ENCODE results near the gene TSFM. TPM values are rescaled to one million over a fixed set of nuclear protein-coding genes. Genes with fewer than 3 reads are reported as not detected.

The TSFM gene
- total and polyA plus RNA-seq, 2 experiments from 2014 or later, result 13.0 to 36.1 TPM

DNA sequence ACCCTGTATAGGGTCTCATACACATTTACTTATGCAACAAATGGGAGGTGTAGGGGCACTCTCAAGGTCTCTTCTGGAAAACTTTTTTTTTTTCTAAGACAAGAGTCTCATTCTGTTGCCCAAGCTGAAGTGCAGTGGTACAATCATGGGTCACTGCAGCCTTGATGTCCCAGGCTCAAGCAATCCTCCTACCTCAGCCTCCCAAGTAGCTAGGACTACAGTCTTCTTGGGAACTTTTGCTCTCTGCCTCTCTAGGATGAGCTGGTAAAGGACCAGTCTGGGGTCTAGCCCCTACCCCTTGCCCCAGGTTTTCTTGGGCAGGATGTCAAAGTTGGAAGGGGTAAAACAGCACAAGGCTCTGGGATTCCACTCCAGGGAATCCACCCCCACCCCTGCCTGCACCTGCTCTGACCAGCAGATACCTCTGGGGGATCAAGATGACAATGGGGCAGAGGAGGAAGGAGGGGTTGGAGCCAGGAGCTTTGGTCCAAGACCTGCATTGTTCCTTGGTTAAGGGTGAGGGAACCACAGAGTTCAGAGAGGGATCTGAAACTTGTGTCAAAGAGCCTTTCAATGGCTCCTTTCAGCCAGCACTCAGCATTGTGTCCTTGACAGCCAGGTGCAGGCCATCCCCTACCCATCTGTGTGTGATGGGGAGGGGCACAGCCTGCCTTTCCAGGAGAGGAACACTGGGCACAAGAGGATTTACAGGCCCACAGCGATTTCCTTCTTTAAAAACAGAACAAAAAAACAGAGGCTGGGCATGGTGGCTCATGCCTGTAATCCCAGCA, 51.7 kb downstream of the TSFM start:
- Histone ChIP-seq H3K27me3 (replicated peaks; ENCODE audit: insufficient read depth) (no peaks in the 10 kb centered on the region), H3F3A (ENCODE audit: insufficient read depth) (peaks cover 59% of the 10 kb centered on the region), H3K9me2 (ENCODE audit: insufficient read depth) (no peaks in the 10 kb centered on the region), H3K36me3 (ENCODE audit: low read depth) (0 out of 2 replicates have a peak, but pooled peaks cover 1% of the 10 kb centered on the region), H3K27ac (peak overlapping the region; percentile 50; the same call in 1 of the 2 replicates), H3K9me3 (ENCODE audit: low read depth) (no peaks in the 10 kb centered on the region), H3K9ac (no peak overlapping the region), H3K4me2 (ENCODE audit: unreplicated experiment) (no peak overlapping the region), H4K20me1 (ENCODE audit: insufficient read depth) (peaks cover 60% of the 10 kb centered on the region), H2AFZ (no peak overlapping the region), H3K79me2 (ENCODE audit: insufficient read depth) (peaks cover 100% of the 10 kb centered on the region), H3K4me1 (ENCODE audit: insufficient read depth) (peaks cover 92% of the 10 kb centered on the region), H3K4me3 (no peak overlapping the region)
- WGBS, 2 experiments (ENCODE audit: low coverage in 1 of 2, low lambda C conversion rate in 2 of 2, missing lambda C conversion rate in 2 of 2), result 0% methylated on average over 1 of the region's 1 CpG
- in situ Hi-C loops (cut with MboI), result no loop called here
- no peak for DNase-seq
- TF ChIP-seq EZH2 (IDR thresholded peaks at IDR 0.05; ENCODE audit: insufficient read depth, poor library complexity, severe bottlenecking) (no peak), EZH2phosphoT487 (IDR thresholded peaks at IDR 0.05; ENCODE audit: insufficient read depth, low read depth) (no peak)

DNA sequence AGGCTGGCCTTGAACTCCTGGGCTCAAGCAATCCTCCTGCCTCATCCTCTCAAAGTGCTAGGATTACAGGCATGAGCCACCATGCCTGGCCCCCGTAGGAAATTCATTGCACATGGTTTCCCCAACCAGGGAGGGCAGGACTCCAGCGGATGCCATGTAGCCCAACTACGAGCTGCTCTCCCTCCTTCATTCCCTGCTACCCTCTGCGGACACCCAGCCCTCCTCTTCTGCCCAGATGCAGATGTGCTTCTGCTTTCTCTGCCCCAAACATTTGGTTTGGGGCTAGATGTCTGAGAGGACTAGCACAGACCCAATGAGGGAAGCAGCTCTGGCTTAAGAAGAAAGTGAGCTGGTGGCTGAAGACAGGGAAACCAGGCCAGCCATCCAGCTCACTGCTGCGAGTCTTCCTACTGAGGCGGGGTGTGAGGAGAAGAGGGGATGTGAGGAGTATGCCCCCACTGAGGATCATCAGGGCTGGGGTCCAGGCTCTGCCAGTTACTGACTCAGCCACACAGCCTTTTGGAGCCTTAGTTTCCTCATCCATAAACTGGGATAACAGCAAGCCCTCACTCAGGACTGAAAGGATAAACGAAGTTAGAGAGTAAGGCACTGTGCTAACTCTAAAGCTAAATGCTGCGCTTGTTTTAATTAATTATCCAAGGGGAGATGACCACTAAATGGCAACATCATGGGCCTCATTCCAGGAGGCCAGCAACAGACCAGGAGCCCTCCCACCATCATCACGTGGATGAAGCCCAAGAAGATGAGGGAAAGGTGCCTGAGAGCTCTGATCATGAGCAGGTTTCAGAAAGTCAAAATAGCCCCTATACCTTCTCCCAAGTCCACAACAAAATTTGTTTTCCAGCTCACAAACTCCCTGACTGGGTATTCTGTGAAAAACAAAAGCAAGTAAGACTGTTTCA, 53.0 kb downstream of the TSFM start:
- Histone ChIP-seq H4K20me1 (ENCODE audit: insufficient read depth) (peaks cover 62% of the 10 kb centered on the region), H3K4me1 (ENCODE audit: insufficient read depth) (peaks cover 89% of the 10 kb centered on the region), H3K9me2 (ENCODE audit: insufficient read depth) (no peaks in the 10 kb centered on the region), H3K27ac (peak overlapping the region; percentile 66), H3K9me3 (ENCODE audit: low read depth) (no peaks in the 10 kb centered on the region), H3K9ac (peak overlapping the region; percentile 51; the same call in 1 of the 2 replicates), H3K4me2 (ENCODE audit: unreplicated experiment) (peak overlapping the region; percentile 78), H2AFZ (no peak overlapping the region), H3K79me2 (ENCODE audit: insufficient read depth) (peaks cover 100% of the 10 kb centered on the region), H3K27me3 (replicated peaks; ENCODE audit: insufficient read depth) (no peaks in the 10 kb centered on the region), H3K36me3 (ENCODE audit: low read depth) (no peaks in the 10 kb centered on the region), H3K4me3 (peak overlapping the region; percentile 56), H3F3A (ENCODE audit: insufficient read depth) (peaks cover 59% of the 10 kb centered on the region)
- in situ Hi-C loops (cut with MboI), result no loop called here
- peak; percentile 49 for DNase-seq
- TF ChIP-seq EZH2phosphoT487 (IDR thresholded peaks at IDR 0.05; ENCODE audit: insufficient read depth, low read depth), result no peak
- no peak for TF ChIP-seq EZH2 (IDR thresholded peaks at IDR 0.05; ENCODE audit: insufficient read depth, poor library complexity, severe bottlenecking)
- 26 to 29% methylated on average over 9 of the region's 9 CpGs for WGBS, 2 experiments (ENCODE audit: low coverage in 1 of 2, low lambda C conversion rate in 2 of 2, missing lambda C conversion rate in 2 of 2)

DNA sequence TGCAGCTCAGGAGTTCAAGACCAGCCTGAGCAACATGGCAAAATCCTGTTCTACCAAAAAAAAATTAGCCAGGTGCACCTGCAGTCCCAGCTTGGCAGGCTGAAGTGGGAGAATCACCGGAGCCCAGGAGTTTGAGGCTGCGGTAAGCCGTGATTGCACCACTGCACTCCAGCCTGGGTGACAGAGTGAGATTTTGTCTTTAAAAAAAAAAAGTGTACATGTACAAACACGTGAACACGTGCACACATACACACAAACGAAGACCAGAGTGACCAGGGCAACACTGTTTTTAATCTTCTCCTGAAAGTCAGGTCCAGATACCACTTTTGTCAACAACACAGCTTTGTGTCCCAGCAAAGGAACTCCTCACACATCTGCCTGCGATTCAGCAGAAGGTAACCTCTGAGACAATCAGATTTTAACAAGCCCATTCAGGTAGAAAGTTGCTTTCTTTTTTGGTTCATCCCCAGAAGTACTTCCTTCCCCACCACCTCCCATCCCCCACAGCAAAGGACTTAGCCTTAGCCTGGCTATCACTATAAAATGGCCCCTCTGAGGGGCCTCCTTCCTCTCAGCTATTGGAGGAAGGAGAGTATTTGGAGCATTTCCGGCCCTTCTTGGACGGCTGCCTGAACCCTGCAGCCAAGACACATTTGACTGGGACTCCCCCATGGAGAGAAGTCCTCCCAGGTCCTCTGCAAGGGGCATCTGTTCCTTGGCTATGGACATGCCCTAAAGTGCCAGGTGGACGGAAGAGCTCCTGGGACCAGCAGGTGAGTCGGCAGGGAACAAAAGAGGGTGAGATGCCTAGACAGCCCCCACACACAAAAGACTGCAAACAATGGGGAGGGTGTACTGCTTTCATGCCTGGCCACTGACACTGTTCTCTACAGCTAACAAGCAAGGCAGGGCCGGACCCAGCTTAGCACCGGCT, 54.1 kb downstream of the TSFM start:
- H3K9me2 ChIP-seq (ENCODE audit: insufficient read depth), result no peaks in the 10 kb centered on the region
- TF ChIP-seq EZH2phosphoT487 (IDR thresholded peaks at IDR 0.05; ENCODE audit: insufficient read depth, low read depth) (no peak), EZH2 (IDR thresholded peaks at IDR 0.05; ENCODE audit: insufficient read depth, poor library complexity, severe bottlenecking) (no peak)
- DNase-seq, result peak; percentile 82
- H2AFZ ChIP-seq, result no peak overlapping the region
- H3K36me3 ChIP-seq (ENCODE audit: low read depth), result no peaks in the 10 kb centered on the region
- WGBS, 2 experiments (ENCODE audit: low coverage in 1 of 2, low lambda C conversion rate in 2 of 2, missing lambda C conversion rate in 2 of 2), result 4 to 6% methylated on average over 13 of the region's 13 CpGs
- peaks cover 100% of the 10 kb centered on the region for H3K79me2 ChIP-seq (ENCODE audit: insufficient read depth)
- H3K4me2 ChIP-seq (ENCODE audit: unreplicated experiment), result peak overlapping the region; percentile 78
- no peaks in the 10 kb centered on the region for H3K9me3 ChIP-seq (ENCODE audit: low read depth)
- peaks cover 69% of the 10 kb centered on the region for H4K20me1 ChIP-seq (ENCODE audit: insufficient read depth)
- H3K4me3 ChIP-seq, result peak overlapping the region; percentile 56
- in situ Hi-C loops (cut with MboI), result no loop called here
- H3K27ac ChIP-seq, result peak overlapping the region; percentile 66
- peaks cover 63% of the 10 kb centered on the region for H3F3A ChIP-seq (ENCODE audit: insufficient read depth)
- peaks cover 89% of the 10 kb centered on the region for H3K4me1 ChIP-seq (ENCODE audit: insufficient read depth)
- H3K9ac ChIP-seq, result peak overlapping the region; percentile 51
- no peaks in the 10 kb centered on the region for H3K27me3 ChIP-seq (replicated peaks; ENCODE audit: insufficient read depth)

All from GM23248 (cell line).